H1 (cell line): ENCODE results near the gene PIMREG. TPM values are rescaled to one million over a fixed set of nuclear protein-coding genes. Genes with fewer than 3 reads are reported as not detected.

Experiments
- BRCA1 ChIP-seq: IDR thresholded peaks from 2 replicates; pipeline ENCODE4 v1.6.1; 2012; ENCODE audit warnings: low read depth, low read length, improper control_type of control experiment
- CHD1 ChIP-seq: IDR thresholded peaks from 2 replicates; pipeline ENCODE4 v1.6.1; 2012; ENCODE audit warnings: low read depth, low read length, improper control_type of control experiment
- EZH2 ChIP-seq: fragments of 200-600 bp; sonication (generic); IDR thresholded peaks from 2 replicates; pipeline ENCODE4 v1.7.1; 2012; ENCODE audit warnings: low read depth, mild to moderate bottlenecking, moderate library complexity, low read length, inconsistent platforms; ENCODE audit not compliant: severe bottlenecking
- GABPA ChIP-seq: IDR thresholded peaks from 2 replicates; pipeline ENCODE4 v1.6.1; 2011; ENCODE audit warnings: mild to moderate bottlenecking, low read length, moderate library complexity, borderline replicate concordance; ENCODE audit not compliant: insufficient read depth
- HDAC6 ChIP-seq: IDR thresholded peaks from one replicate; pipeline ENCODE4 v1.7.1; 2012; ENCODE audit warnings: low read depth, mild to moderate bottlenecking, inconsistent platforms, low read length, moderate library complexity
- KDM4A ChIP-seq: IDR thresholded peaks from one replicate; pipeline ENCODE4 v1.7.1; 2012; ENCODE audit warnings: low read depth, mild to moderate bottlenecking, moderate library complexity, low read length, inconsistent platforms; ENCODE audit not compliant: severe bottlenecking
- MAX ChIP-seq: IDR thresholded peaks from 2 replicates; pipeline ENCODE4 v1.6.1; 2012; ENCODE audit warnings: inconsistent platforms
- POLR2A ChIP-seq, 2 experiments: IDR thresholded peaks; 1 replicate in 1 of 2; 2 replicates in 1 of 2; pipeline ENCODE4 v1.6.1; 2011; ENCODE audit warnings: low read depth in 2 of 2, low read length in 2 of 2, mild to moderate bottlenecking in 2 of 2; ENCODE audit errors: control extremely low read depth in 1 of 2
- RAD21 ChIP-seq, 2 experiments: IDR thresholded peaks in 1 of 2; conservative IDR thresholded peaks in 1 of 2; 2 replicates each; pipeline ENCODE4 v1.6.1; 2011; ENCODE audit warnings: low read depth in 2 of 2, low read length in 2 of 2, improper control_type of control experiment in 1 of 2, inconsistent platforms in 1 of 2, mild to moderate bottlenecking in 1 of 2, moderate library complexity in 1 of 2
- RBBP5 ChIP-seq: IDR thresholded peaks from 2 replicates; pipeline ENCODE4 v1.7.1; 2012; ENCODE audit warnings: low read depth, mild to moderate bottlenecking, inconsistent platforms, low read length, moderate library complexity, borderline replicate concordance
- RNF2 ChIP-seq: fragments of 200-900, 300-1000 bp; sonication (generic); IDR thresholded peaks from 2 replicates; pipeline ENCODE4 v1.7.1; 2016; ENCODE audit warnings: borderline replicate concordance, low read depth, mild to moderate bottlenecking, antibody characterized with exemption, low read length; ENCODE audit not compliant: poor library complexity, severe bottlenecking; ENCODE audit errors: missing control alignments
- SIN3A ChIP-seq, 2 experiments: IDR thresholded peaks in 1 of 2; conservative IDR thresholded peaks in 1 of 2; 2 replicates each; pipeline ENCODE4 v1.6.1; 2011 to 2012; ENCODE audit warnings: low read length in 2 of 2, improper control_type of control experiment in 1 of 2, low read depth in 1 of 2, mild to moderate bottlenecking in 1 of 2
- SIX5 ChIP-seq: IDR thresholded peaks from 2 replicates; pipeline ENCODE4 v1.6.1; 2011; ENCODE audit warnings: mild to moderate bottlenecking, low read depth, low read length
- SP2 ChIP-seq: IDR thresholded peaks from 2 replicates; pipeline ENCODE4 v1.6.1; 2012; ENCODE audit warnings: mild to moderate bottlenecking, low read length, inconsistent platforms
- SRF ChIP-seq: IDR thresholded peaks from 2 replicates; pipeline ENCODE4 v1.6.1; 2011; ENCODE audit warnings: mild to moderate bottlenecking, low read depth, low read length, moderate library complexity
- SUZ12 ChIP-seq: fragments of 200-600 bp; sonication (generic); IDR thresholded peaks from 2 replicates; pipeline ENCODE4 v1.6.1; 2012; ENCODE audit warnings: mild to moderate bottlenecking, inconsistent platforms, low read length, moderate library complexity, mixed read lengths
- TCF12 ChIP-seq: IDR thresholded peaks from 2 replicates; pipeline ENCODE4 v1.6.1; 2011; ENCODE audit warnings: low read depth, mild to moderate bottlenecking, low read length
- TEAD4 ChIP-seq: IDR thresholded peaks from 2 replicates; pipeline ENCODE4 v1.6.1; 2012; ENCODE audit warnings: low read depth, low read length, inconsistent platforms, mixed read lengths
- USF2 ChIP-seq: IDR thresholded peaks from 2 replicates; pipeline ENCODE4 v1.6.1; 2011; ENCODE audit warnings: low read length, improper control_type of control experiment
- polyA plus RNA-seq, 7 experiments: library from polyadenylated mRNA; depleted of rRNA in 3 of 7; stranded (reverse) in 5 of 7; unstranded in 2 of 7; fragments of >200 nt in 5 of 7; fragments of 200-250 nt in 2 of 7; gene quantifications; 1 replicate in 5 of 7; 2 replicates in 1 of 7; 4 replicates in 1 of 7; pipeline versions ENCODE4 v1.2.1 to v1.2.3, GENCODE V29; 2011 to 2013; ENCODE audit warnings: missing spikeins in 2 of 7, mixed read lengths in 2 of 7
- total RNA-seq: library from RNA; stranded (reverse); fragmentation: NEBNext Ultra II Directional; extraction: Animal tissue kit (Norgen Biotek cat#: 25700); gene quantifications from 2 replicates; pipeline ENCODE4 v1.2.1, GENCODE V29; 2021

Gene PIMREG
- total and polyA plus RNA-seq, 2 of the 8 experiments (the other 6 are each of a cell fraction or from before 2014, with no cell fraction given): 133 to 148 TPM

GRCh38 chr17:6420173-6420641 lies 24.0 kb upstream of the PIMREG start (continued):
- TF ChIP-seq BRCA1 (no peak), SIX5 (no peak), RAD21 (IDR thresholded peaks at IDR 0.05 in 1 of 2, conservative IDR thresholded peaks at IDR 0.05 in 1 of 2; ENCODE audit: low read depth in 2 of 2, low read length in 2 of 2) (peak; percentile 21 to 49; a peak in 2 of 4 replicates), HDAC6 (no peak), EZH2 (no peak), RBBP5 (no peak), RNF2 (no peak), KDM4A (no peak), MAX (no peak), POLR2A (IDR thresholded peaks at IDR 0.05; ENCODE audit: control extremely low read depth in 1 of 2, low read depth in 2 of 2, low read length in 2 of 2) (no peak), GABPA (no peak), SUZ12 (no peak), CHD1 (no peak), TEAD4 (no peak), USF2 (no peak), SP2 (no peak), SRF (no peak), SIN3A (conservative IDR thresholded peaks at IDR 0.05 in 1 of 2, IDR thresholded peaks at IDR 0.05 in 1 of 2; ENCODE audit: low read depth in 1 of 2, low read length in 2 of 2) (no peak), TCF12 (no peak)
